ENCODE measurements around the gene AMZ1. TPM values are rescaled to one million over a fixed set of nuclear protein-coding genes. Genes with fewer than 3 reads are reported as not detected.
A peak's percentile ranks its signal among the peaks of the same experiment; 100 is the strongest.
"Not testable (repeated sequence)": the region's sequence is repeated elsewhere in the genome, so short reads cannot be mapped to it uniquely, and the experiment has no call there.

AMZ1 gene
- polyA plus RNA-seq, 6 donors from 2014 or later: 1.4 to 3.3 (median 2.7) TPM; not detected in 1

DNA sequence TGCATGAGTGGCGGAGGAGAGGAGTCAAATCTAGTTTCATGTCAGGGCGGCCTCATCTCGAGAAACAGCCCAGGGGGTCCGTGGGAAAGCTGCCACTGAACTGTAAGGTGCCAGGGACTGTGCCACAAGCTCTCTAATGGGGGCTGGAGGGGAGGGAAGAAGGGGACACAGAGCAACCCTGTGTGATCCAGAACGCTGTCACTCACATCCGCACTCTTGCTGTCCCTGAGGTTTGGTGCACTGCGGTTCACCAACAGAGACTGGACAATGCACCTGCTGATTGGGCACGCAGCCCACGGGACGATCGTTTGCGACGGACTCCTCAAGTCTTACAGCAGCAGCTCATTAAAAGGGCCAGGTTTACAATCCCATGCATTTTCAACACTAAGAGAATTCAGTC is 47.7 kb downstream of the AMZ1 start:
- no peaks in the 10 kb centered on the region for H3K27me3 Mint-ChIP-seq
- ATAC-seq (ENCODE audit: low read depth in 2 of 2): no peak
- peaks cover 16 to 23% of the 10 kb centered on the region in 2 donors for H3K36me3 Mint-ChIP-seq
- no peaks in the 10 kb centered on the region for H3K9me3 Mint-ChIP-seq
- H3K4me3 Mint-ChIP-seq: peak overlapping the region in 7 of 8 donors; percentile 48 to 85 (median 78)
- peak overlapping the region in 4 of 6 donors; percentile 61 to 97 (median 89) for H3K27ac Mint-ChIP-seq
- no peak for DNase-seq
- peaks cover 60 to 83% (median 75%) of the 10 kb centered on the region in 3 donors for H3K4me1 Mint-ChIP-seq

GRCh38 chr7:2736411-2736914 is 48.5 kb downstream of the AMZ1 start:
- H3K27me3 Mint-ChIP-seq: no peaks in the 10 kb centered on the region
- DNase-seq (peak; percentile 65), ATAC-seq (ENCODE audit: low read depth in 2 of 2) (peak; percentile 69 to 70)
- peak overlapping the region; percentile 26 to 86 (median 66) for H3K4me3 Mint-ChIP-seq
- peaks cover 16% of the 10 kb centered on the region in 2 donors for H3K36me3 Mint-ChIP-seq
- peaks cover 63 to 90% (median 82%) of the 10 kb centered on the region in 3 donors for H3K4me1 Mint-ChIP-seq
- peak overlapping the region; percentile 61 to 97 (median 83) for H3K27ac Mint-ChIP-seq
- no peaks in the 10 kb centered on the region for H3K9me3 Mint-ChIP-seq

- peak in 1 of 2 donors; percentile 26 for ATAC-seq (ENCODE audit: low read depth in 2 of 2)
- H3K27ac Mint-ChIP-seq: peak overlapping the region; percentile 16 to 97 (median 83)
- H3K4me3 Mint-ChIP-seq: peak overlapping the region; percentile 26 to 86 (median 66)
- peaks cover 9 to 16% of the 10 kb centered on the region in 2 donors for H3K36me3 Mint-ChIP-seq
- H3K9me3 Mint-ChIP-seq, DNase-seq, H3K27me3 Mint-ChIP-seq: not testable (repeated sequence)
- H3K4me1 Mint-ChIP-seq: peaks cover 66 to 93% (median 77%) of the 10 kb centered on the region in 3 donors
These were observed 49.2 kb downstream of the AMZ1 start for GRCh38 chr7:2737005-2737743.

GRCh38 chr7:2737771-2738540 is 50.0 kb downstream of the AMZ1 start:
- H3K4me1 Mint-ChIP-seq: peaks cover 71 to 93% (median 73%) of the 10 kb centered on the region in 3 donors
- ATAC-seq (ENCODE audit: low read depth in 2 of 2) (peak; percentile 47 to 51), DNase-seq (peak; percentile 55)
- H3K36me3 Mint-ChIP-seq: peaks cover 12 to 13% of the 10 kb centered on the region in 2 donors
- H3K27ac Mint-ChIP-seq: peak overlapping the region; percentile 79 to 96 (median 88)
- no peaks in the 10 kb centered on the region for H3K9me3 Mint-ChIP-seq
- H3K4me3 Mint-ChIP-seq: peak overlapping the region in 7 of 8 donors; percentile 25 to 81 (median 34)
- no peaks in the 10 kb centered on the region for H3K27me3 Mint-ChIP-seq

DNA sequence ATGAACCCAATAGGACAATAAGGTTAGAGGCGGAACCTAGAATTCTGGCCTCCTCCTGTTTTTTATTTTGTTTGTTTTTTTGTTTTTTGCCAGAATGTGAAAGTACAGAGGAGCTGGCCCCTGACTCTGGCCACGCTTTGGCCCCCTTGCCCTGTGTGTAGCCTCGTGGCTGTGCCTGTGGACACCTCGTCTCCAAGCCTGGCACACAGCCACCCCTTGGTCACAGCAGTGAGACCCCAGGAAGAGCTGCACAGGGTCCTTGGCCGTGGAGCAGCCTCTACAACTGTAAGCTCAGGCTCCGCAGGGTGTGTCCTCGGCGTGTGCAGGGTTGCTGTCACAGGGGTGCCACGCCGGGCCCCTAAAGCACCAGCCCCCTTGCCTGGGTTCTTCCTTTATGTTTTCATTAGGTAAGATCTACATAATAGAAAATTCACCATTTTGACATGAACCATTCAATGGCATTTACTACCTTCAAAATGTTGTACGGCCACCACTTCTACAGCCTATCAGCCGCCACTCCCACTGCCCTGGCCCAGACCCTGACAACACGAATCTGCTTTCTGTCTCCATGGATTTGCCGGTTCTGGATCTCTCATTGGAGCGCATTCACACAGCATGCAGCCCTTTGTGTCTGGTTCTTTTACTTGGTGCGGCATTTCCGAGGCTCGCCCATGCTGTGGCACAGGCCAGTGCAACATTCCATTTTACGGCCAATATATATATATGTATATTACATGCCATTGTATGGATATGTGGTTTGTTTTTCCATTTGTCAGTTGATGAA is 51.0 kb downstream of the AMZ1 start:
- DNase-seq: no peak
- H3K9me3 Mint-ChIP-seq: no peaks in the 10 kb centered on the region
- peaks cover 61 to 88% (median 65%) of the 10 kb centered on the region in 3 donors for H3K4me1 Mint-ChIP-seq
- peak overlapping the region in 5 of 6 donors; percentile 2 to 92 (median 85) for H3K27ac Mint-ChIP-seq
- peaks cover 7 to 12% of the 10 kb centered on the region in 2 donors for H3K36me3 Mint-ChIP-seq
- ATAC-seq (ENCODE audit: low read depth in 2 of 2): no peak
- H3K4me3 Mint-ChIP-seq: peak overlapping the region in 1 of 8 donors; percentile 53
- no peaks in the 10 kb centered on the region for H3K27me3 Mint-ChIP-seq

DNA sequence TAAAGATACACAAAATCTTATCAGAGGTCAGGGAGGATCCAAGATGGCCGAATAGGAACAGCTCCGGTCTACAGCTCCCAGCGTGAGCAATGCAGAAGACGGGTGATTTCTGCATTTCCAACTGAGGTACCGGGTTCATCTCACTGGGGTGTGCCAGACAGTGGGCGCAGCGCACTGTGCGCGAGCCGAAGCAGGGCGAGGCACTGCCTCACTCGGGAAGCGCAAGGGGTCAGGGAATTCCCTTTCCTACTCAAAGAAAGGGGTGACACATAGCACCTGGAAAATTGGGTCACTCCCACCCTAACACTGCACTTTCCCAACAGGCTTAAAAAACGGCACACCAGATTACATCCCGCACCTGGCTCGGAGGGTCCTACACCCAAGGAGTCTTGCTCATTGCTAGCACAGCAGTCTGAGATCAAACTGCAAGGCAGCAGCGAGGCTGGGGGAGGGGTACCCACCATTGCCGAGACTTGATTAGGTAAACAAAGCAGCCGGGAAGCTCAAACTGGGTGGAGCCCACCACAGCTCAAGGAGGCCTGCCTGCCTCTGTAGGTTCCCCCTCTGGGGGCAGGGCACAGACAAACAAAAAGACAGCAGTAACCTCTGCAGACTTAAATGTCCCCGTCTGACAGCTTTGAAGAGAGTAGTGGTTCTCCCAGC is 55.7 kb downstream of the AMZ1 start:
- ATAC-seq (ENCODE audit: low read depth in 2 of 2); H3K9me3 Mint-ChIP-seq; DNase-seq; H3K4me3 Mint-ChIP-seq; H3K27me3 Mint-ChIP-seq: not testable (repeated sequence)
- peaks cover 7 to 17% of the 10 kb centered on the region in 2 donors for H3K36me3 Mint-ChIP-seq
- H3K4me1 Mint-ChIP-seq: peaks cover 30 to 67% (median 41%) of the 10 kb centered on the region in 3 donors
- H3K27ac Mint-ChIP-seq: peak overlapping the region in 1 of 6 donors; percentile 77

DNA sequence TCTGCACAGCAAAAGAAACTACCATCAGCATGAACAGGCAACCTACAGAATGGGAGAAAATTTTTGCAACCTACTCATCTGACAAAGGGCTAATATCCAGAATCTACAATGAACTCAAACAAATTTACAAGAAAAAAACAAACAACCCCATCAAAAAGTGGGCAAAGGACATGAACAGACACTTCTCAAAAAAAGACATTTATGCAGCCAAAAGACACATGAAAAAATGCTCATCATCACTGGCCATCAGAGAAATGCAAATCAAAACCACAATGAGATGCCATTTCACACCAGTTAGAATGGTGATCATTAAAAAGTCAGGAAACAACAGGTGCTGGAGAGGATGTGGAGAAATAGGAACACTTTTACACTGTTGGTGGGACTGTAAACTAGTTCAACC is 60.7 kb downstream of the AMZ1 start:
- H3K4me3 Mint-ChIP-seq; ATAC-seq (ENCODE audit: low read depth in 2 of 2); DNase-seq; H3K9me3 Mint-ChIP-seq; H3K27me3 Mint-ChIP-seq; H3K27ac Mint-ChIP-seq: not testable (repeated sequence)
- peaks cover 7 to 14% of the 10 kb centered on the region in 2 donors for H3K36me3 Mint-ChIP-seq
- H3K4me1 Mint-ChIP-seq: peaks cover 25 to 36% (median 34%) of the 10 kb centered on the region in 3 donors

GRCh38 chr7:2750004-2750407 is 62.0 kb downstream of the AMZ1 start:
- H3K4me3 Mint-ChIP-seq: no peak overlapping the region
- peaks cover 25 to 31% (median 30%) of the 10 kb centered on the region in 3 donors for H3K4me1 Mint-ChIP-seq
- DNase-seq (no peak), ATAC-seq (ENCODE audit: low read depth in 2 of 2) (no peak)
- no peaks in the 10 kb centered on the region for H3K27me3 Mint-ChIP-seq
- peaks cover 0 to 5% (median 0%) of the 10 kb centered on the region in 7 donors for H3K9me3 Mint-ChIP-seq
- peaks cover 9 to 12% of the 10 kb centered on the region in 2 donors for H3K36me3 Mint-ChIP-seq
- H3K27ac Mint-ChIP-seq: peak overlapping the region in 2 of 6 donors; percentile 43 to 57

DNA sequence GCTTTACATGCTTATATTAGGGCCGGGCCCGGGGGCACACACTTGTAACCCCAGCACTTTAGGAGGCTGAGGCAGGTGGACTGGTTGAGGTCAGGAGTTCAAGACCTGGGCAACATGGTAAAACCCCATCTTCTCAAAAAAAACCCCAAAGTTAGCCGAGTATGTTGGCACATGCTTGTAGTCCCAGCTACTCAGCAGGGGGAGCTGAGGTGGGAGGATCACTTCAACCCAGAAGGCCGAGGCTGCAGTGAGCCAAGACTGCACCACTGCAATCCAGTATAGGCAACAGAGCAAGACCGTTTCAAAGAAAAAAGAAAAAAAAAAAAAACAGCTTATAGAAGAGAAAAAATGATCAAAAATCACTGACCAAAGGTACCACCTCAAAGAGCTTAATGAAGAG is 63.1 kb downstream of the AMZ1 start:
- H3K27me3 Mint-ChIP-seq: no peaks in the 10 kb centered on the region
- peak overlapping the region in 1 of 8 donors; percentile 25 for H3K4me3 Mint-ChIP-seq
- DNase-seq: no peak
- peaks cover 0 to 6% (median 0%) of the 10 kb centered on the region in 7 donors for H3K9me3 Mint-ChIP-seq
- peaks cover 17 to 20% of the 10 kb centered on the region in 2 donors for H3K36me3 Mint-ChIP-seq
- peaks cover 24 to 28% (median 27%) of the 10 kb centered on the region in 3 donors for H3K4me1 Mint-ChIP-seq
- peak overlapping the region in 1 of 6 donors; percentile 72 for H3K27ac Mint-ChIP-seq
- no peak for ATAC-seq (ENCODE audit: low read depth in 2 of 2)

DNA sequence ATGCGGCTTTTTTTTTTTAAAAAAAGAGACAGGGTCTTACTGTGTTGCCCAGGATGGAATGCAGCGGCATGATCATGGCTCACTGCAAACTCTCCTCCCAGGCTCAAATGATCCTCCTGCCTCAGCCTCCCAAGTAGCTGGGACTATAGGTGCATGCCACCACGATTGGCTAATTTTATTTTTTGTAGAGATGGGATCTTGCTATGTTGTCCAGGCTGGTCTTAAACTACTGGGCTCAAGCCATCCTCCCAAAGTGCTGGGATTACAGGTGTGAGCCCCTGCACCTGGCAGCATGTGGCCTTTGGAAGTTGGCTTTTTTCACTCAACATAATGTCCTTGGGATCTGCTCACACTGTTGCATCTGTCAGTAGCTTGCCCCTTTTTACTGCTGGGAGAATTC is 65.1 kb downstream of the AMZ1 start:
- Mint-ChIP-seq H3K27me3 (no peaks in the 10 kb centered on the region), H3K36me3 (peaks cover 26 to 32% of the 10 kb centered on the region in 2 donors), H3K4me3 (no peak overlapping the region), H3K27ac (peak overlapping the region in 2 of 6 donors; percentile 22 to 31), H3K9me3 (peaks cover 0 to 7% (median 0%) of the 10 kb centered on the region in 7 donors), H3K4me1 (peaks cover 25 to 28% (median 28%) of the 10 kb centered on the region in 3 donors)
- ATAC-seq (ENCODE audit: low read depth in 2 of 2) (no peak), DNase-seq (no peak)

DNA sequence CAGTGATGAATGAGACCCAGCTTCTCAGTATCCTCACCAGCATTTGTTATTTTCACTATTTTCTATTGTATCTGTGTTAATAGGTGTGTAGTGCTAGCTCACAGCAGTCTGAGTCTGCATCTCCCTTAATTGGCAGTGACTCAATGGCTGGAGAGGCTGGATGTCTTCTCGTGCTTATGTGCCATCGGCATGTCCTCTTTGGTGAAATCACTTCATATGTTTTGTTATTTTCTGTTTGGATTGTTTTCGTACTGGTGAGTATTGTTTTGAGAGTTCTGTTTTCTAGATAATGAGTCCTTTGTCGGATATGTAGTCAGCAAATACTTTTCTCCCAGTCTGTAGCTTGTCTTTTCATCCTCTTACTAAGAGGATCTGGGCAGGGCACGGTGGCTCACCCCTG is 66.1 kb downstream of the AMZ1 start:
- ATAC-seq (ENCODE audit: low read depth in 2 of 2): no peak
- H3K27ac Mint-ChIP-seq: peak overlapping the region in 1 of 6 donors; percentile 71
- no peak for DNase-seq
- peaks cover 25 to 35% (median 35%) of the 10 kb centered on the region in 3 donors for H3K4me1 Mint-ChIP-seq
- no peaks in the 10 kb centered on the region for H3K27me3 Mint-ChIP-seq
- H3K4me3 Mint-ChIP-seq: no peak overlapping the region
- H3K36me3 Mint-ChIP-seq: peaks cover 26 to 33% of the 10 kb centered on the region in 2 donors
- H3K9me3 Mint-ChIP-seq: peaks cover 0 to 7% (median 0%) of the 10 kb centered on the region in 7 donors

DNA sequence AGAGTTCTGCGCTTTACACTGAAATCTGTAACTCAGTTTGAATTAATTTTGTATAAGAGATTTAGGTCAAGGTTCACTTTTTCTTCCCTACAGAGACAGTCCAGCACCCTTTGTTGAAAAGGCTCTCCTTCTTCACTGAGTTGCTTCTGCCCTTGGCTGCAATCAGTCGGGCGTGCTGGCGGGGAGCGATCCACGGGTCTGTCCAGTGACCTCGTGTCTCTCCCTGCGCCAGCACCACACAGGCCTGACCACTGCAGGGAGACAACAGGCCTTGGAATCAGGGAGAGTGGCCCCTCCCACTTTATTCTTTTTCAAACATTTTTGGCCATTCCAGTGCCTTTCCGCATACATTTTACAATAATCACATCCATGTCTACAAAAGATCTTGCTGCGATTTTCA is 66.9 kb downstream of the AMZ1 start:
- Mint-ChIP-seq H3K9me3 (peaks cover 0 to 7% (median 0%) of the 10 kb centered on the region in 7 donors), H3K4me3 (no peak overlapping the region), H3K27ac (peak overlapping the region in 1 of 6 donors; percentile 56), H3K27me3 (no peaks in the 10 kb centered on the region), H3K4me1 (peaks cover 28 to 37% (median 36%) of the 10 kb centered on the region in 3 donors), H3K36me3 (peaks cover 20 to 36% of the 10 kb centered on the region in 2 donors)
- no peak for DNase-seq
- no peak for ATAC-seq (ENCODE audit: low read depth in 2 of 2)
